ENCODE data around the gene TSHZ1.

GRCh38 chr18:75290737-75291358, 80.3 kb downstream of the TSHZ1 start:
- TF ChIP-seq TCF12 (IDR thresholded peaks at IDR 0.05; ENCODE audit: low read depth) (no peak), FOXM1 (IDR thresholded peaks at IDR 0.05; ENCODE audit: borderline replicate concordance, low read depth) (no peak), RAD21 (IDR thresholded peaks at IDR 0.05; ENCODE audit: low read depth) (no peak), TEAD4 (IDR thresholded peaks at IDR 0.05) (no peak), ZBTB7A (IDR thresholded peaks at IDR 0.05; ENCODE audit: low read depth) (no peak)
